ENCODE data around the gene PRM1. TPM values are rescaled to one million over a fixed set of nuclear protein-coding genes. Genes with fewer than 3 reads are reported as not detected.

The PRM1 gene
- total and polyA plus RNA-seq, 2 of the 8 experiments (the other 6 are each of a cell fraction or from before 2014, with no cell fraction given): 0.54 to 0.82 TPM

DNA sequence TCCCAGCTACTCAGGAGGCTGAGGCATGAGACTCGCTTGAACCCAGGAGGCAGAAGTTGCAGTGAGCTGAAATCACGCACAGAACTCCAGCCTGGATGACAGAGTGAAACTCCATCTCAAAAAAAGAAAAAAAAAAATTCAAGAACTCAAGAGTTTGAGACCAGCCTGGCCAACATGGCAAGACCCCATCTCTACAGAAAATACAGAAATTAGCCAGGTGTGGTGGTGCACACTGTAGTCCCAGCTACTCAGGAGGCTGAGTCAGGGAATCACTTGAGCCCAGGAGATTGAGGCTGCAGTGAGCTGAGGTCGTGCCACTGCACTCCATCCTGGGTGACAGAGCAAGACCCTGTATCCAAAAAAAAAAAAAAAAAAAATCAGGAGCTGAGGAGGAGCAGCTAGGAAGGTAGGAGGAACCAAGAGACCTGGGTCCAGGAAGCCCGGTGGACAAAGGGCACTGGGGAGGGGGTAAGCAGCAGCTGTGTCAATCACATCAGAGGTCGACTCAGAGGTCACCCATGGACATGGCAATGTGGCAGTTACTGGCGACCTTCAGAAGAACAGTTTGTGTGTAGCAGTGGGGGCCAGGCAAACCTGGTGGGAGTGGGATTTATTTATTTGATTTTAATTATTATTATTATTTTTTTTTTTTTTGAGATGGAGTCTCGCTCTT, 11.1 kb upstream of the PRM1 start:
- Histone ChIP-seq H3K9ac (replicated peaks in 1 of 4; ENCODE audit: extremely low read depth in 1 of 4, low read depth in 3 of 4, low read length in 3 of 4) (no peak overlapping the region), H3K79me2 (ENCODE audit: control insufficient read depth in 1 of 2, insufficient read depth in 2 of 2, low read length in 2 of 2) (no peaks in the 10 kb centered on the region), H3K9me3 (ENCODE audit: insufficient read depth in 2 of 2, low read depth in 1 of 2, low read length in 1 of 2) (no peaks in the 10 kb centered on the region), H3K27me3 (replicated peaks in 1 of 4; ENCODE audit: control insufficient read depth in 3 of 4, extremely low read depth in 1 of 4, insufficient read depth in 3 of 4, low read length in 3 of 4) (peaks cover 0 to 2% (median 1%) of the 10 kb centered on the region in 4 experiments; a peak in 1 of 7 replicates), H4K91ac (replicated peaks; ENCODE audit: insufficient read length, low read length) (no peak overlapping the region), H3K27ac (ENCODE audit: low read depth, low read length) (no peak overlapping the region), H2BK12ac (ENCODE audit: low read depth, low read length) (no peak overlapping the region), H4K5ac (ENCODE audit: insufficient read length, low read depth, low read length) (no peak overlapping the region), H3K23ac (ENCODE audit: insufficient read length) (no peak overlapping the region), H2AFZ (ENCODE audit: low read length) (no peak overlapping the region), H3K4me3 (ENCODE audit: extremely low read depth in 1 of 4, insufficient read depth in 2 of 4, low read depth in 3 of 4, low read length in 4 of 4) (no peak overlapping the region), H3K18ac (ENCODE audit: extremely low read depth, low read length) (peak overlapping the region; percentile 32; the same call in 1 of the 2 replicates), H2BK120ac (replicated peaks; ENCODE audit: low read depth, low read length) (no peak overlapping the region), H3K36me3 (ENCODE audit: control insufficient read depth in 2 of 4, insufficient read depth in 4 of 4, low read length in 3 of 4) (no peaks in the 10 kb centered on the region), H4K20me1 (replicated peaks in 1 of 2; ENCODE audit: control insufficient read depth in 1 of 2, insufficient read depth in 2 of 2, low read length in 2 of 2) (no peaks in the 10 kb centered on the region), H3K23me2 (ENCODE audit: low read depth, low read length) (no peaks in the 10 kb centered on the region), H3K4me2 (ENCODE audit: insufficient read depth in 1 of 2, low read depth in 2 of 2, low read length in 2 of 2) (no peak overlapping the region), H4K8ac (ENCODE audit: extremely low read depth, insufficient read depth, low read length) (no peak overlapping the region), H3K56ac (replicated peaks; ENCODE audit: insufficient read length, low read depth, low read length) (no peak overlapping the region), H2BK20ac (ENCODE audit: low read length) (no peak overlapping the region), H3K4ac (replicated peaks; ENCODE audit: insufficient read length, low read depth, low read length) (no peak overlapping the region), H2BK5ac (ENCODE audit: low read depth, low read length) (0 out of 2 replicates have a peak overlapping the region, but pooled peaks have one; percentile 10), H2AK5ac (ENCODE audit: low read depth, low read length) (0 out of 2 replicates have a peak overlapping the region, but pooled peaks have one; percentile 53), H2BK15ac (ENCODE audit: low read length) (no peak overlapping the region), H3K14ac (ENCODE audit: insufficient read length) (no peak overlapping the region), H3K4me1 (replicated peaks in 1 of 4; ENCODE audit: control insufficient read depth in 3 of 4, insufficient read depth in 4 of 4, low read length in 3 of 4) (peaks cover 0 to 11% (median 2%) of the 10 kb centered on the region in 4 experiments; a peak in 5 of 7 replicates), H3K79me1 (ENCODE audit: low read depth, low read length) (no peaks in the 10 kb centered on the region)
- CTCF ChIA-PET (ENCODE audit: partially characterized antibody): interaction anchor here (0.6 to 2.4 kb wide), 7 partner anchors 11 to 100 kb away, joined by 3 to 7 read pairs (median 3); partner anchors contain the start of gene SOCS1
- no peak for FAIRE-seq
- POLR2A ChIA-PET (ENCODE audit: partially characterized antibody): interaction anchor here (1.1 to 2.1 kb wide), 4 partner anchors 9 to 80 kb away, joined by 5 to 9 read pairs (median 5); partner anchors contain the start of gene SOCS1
- 93% methylated on average over 7 of the region's 7 CpGs; no CpG with 5 or more reads in 1 of the 2 experiments for WGBS, 2 experiments (ENCODE audit: extremely low coverage in 1 of 2, insufficient coverage in 1 of 2, insufficient read length in 1 of 2, insufficient replicate concordance in 2 of 2, low coverage in 1 of 2, low lambda C conversion rate in 2 of 2, missing lambda C conversion rate in 1 of 2)
- DNase-seq (ENCODE audit: low read depth in 1 of 2, low spot score in 2 of 2): no peak
- TF ChIP-seq SP1 (IDR thresholded peaks at IDR 0.05; ENCODE audit: low read depth, low read length): no peak
- TF ChIP-seq, protein P1, sequence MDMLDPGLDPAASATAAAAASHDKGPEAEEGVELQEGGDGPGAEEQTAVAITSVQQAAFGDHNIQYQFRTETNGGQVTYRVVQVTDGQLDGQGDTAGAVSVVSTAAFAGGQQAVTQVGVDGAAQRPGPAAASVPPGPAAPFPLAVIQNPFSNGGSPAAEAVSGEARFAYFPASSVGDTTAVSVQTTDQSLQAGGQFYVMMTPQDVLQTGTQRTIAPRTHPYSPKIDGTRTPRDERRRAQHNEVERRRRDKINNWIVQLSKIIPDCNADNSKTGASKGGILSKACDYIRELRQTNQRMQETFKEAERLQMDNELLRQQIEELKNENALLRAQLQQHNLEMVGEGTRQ (IDR thresholded peaks at IDR 0.05; ENCODE audit: low read length): no peak
- TF ChIP-seq EGR1 (IDR thresholded peaks at IDR 0.05; ENCODE audit: borderline replicate concordance, low read depth, low read length): no peak
- TF ChIP-seq ZNF274 (IDR thresholded peaks at IDR 0.05; ENCODE audit: borderline replicate concordance, extremely low read depth, low read length): no peak
- TF ChIP-seq POU5F1 (IDR thresholded peaks at IDR 0.05; ENCODE audit: low read depth, low read length): no peak

All from H1 (cell line).